NB4 (cell line): ENCODE results near the gene CXCL13.
"Not testable (repeated sequence)": the region's sequence is repeated elsewhere in the genome, so short reads cannot be mapped to it uniquely, and the experiment has no call there.

Source experiments
- DNase-seq: peaks from one replicate; pipeline ENCODE4 v3.0.0; 2010; ENCODE audit warnings: low read depth
- H3K4me3 ChIP-seq: one replicate; pipeline ENCODE4 v1.5.1; 2011; ENCODE audit warnings: mild to moderate bottlenecking, low read depth, low read length, moderate library complexity
- CTCF ChIP-seq: IDR thresholded peaks from one replicate; pipeline ENCODE4 v1.5.1; 2012; ENCODE audit warnings: low read depth, low read length
- MAX ChIP-seq: IDR thresholded peaks from 2 replicates; pipeline ENCODE4 v1.6.1; 2011; ENCODE audit warnings: low read depth, low read length
- MYC ChIP-seq: IDR thresholded peaks from 2 replicates; pipeline ENCODE4 v1.6.1; 2011; ENCODE audit warnings: low read depth, low read length
- POLR2A ChIP-seq: IDR thresholded peaks from 2 replicates; pipeline ENCODE4 v1.6.1; 2011; ENCODE audit warnings: mild to moderate bottlenecking; ENCODE audit not compliant: insufficient read length; ENCODE audit errors: extremely low read depth

The CXCL13 gene

GRCh38 chr4:77629885-77630284 lies 24.3 kb downstream of the CXCL13 start:
- no peak for DNase-seq
- TF ChIP-seq MAX (no peak), CTCF (no peak), MYC (no peak), POLR2A (no peak)
- H3K4me3 ChIP-seq = no peak overlapping the region

- TF ChIP-seq MYC (no peak), CTCF (no peak), MAX (no peak), POLR2A (no peak)
- no peak for DNase-seq
- H3K4me3 ChIP-seq = no peak overlapping the region
Measured at GRCh38 chr4:77631276-77631675, 25.7 kb downstream of the CXCL13 start.

- TF ChIP-seq MAX (no peak), CTCF (no peak), POLR2A (no peak), MYC (no peak)
- no peak for DNase-seq
- H3K4me3 ChIP-seq = no peak overlapping the region
Measured at GRCh38 chr4:77634132-77634785, 28.6 kb downstream of the CXCL13 start.

- no peak for TF ChIP-seq CTCF
- TF ChIP-seq MAX = no peak
- DNase-seq = no peak
- no peak overlapping the region for H3K4me3 ChIP-seq
Measured at GRCh38 chr4:77635246-77635645, 29.6 kb downstream of the CXCL13 start.

- no peak for DNase-seq
- no peak overlapping the region for H3K4me3 ChIP-seq
- no peak for TF ChIP-seq MYC
- TF ChIP-seq POLR2A = no peak
- no peak for TF ChIP-seq MAX
- no peak for TF ChIP-seq CTCF
Measured at GRCh38 chr4:77635876-77636275, 30.3 kb downstream of the CXCL13 start.

GRCh38 chr4:77636902-77637301 lies 31.3 kb downstream of the CXCL13 start:
- DNase-seq = peak; percentile 23
- no peak for TF ChIP-seq MYC
- no peak for TF ChIP-seq CTCF
- H3K4me3 ChIP-seq = no peak overlapping the region

- not testable (repeated sequence) for DNase-seq
Measured at GRCh38 chr4:77644069-77644468, 38.4 kb downstream of the CXCL13 start.

More at GRCh38 chr4:77644069-77644468, 38.4 kb downstream of the CXCL13 start:
- not testable (repeated sequence) for H3K4me3 ChIP-seq
